GM21529 (cell line): ENCODE measurements around the gene LTBP3.

Source experiments
- ATAC-seq: cut with Tn5 transposase; IDR thresholded peaks from one replicate; pipeline ENCODE4 v1.9.1; 2021; ENCODE audit not compliant: unreplicated experiment

LTBP3 gene

GRCh38 chr11:65498727-65498976, 59.5 kb downstream of the LTBP3 start:
- ATAC-seq, result no peak

GRCh38 chr11:65498042-65498726, 60.0 kb downstream of the LTBP3 start:
- no peak for ATAC-seq

- peak; percentile 55 for ATAC-seq
Measured at GRCh38 chr11:65497141-65498041, 60.8 kb downstream of the LTBP3 start.

GRCh38 chr11:65496304-65497140, 61.6 kb downstream of the LTBP3 start:
- no peak for ATAC-seq

- ATAC-seq, result no peak
Measured at GRCh38 chr11:65493367-65494176, 64.6 kb downstream of the LTBP3 start.

- ATAC-seq, result peak; percentile 25
Measured at GRCh38 chr11:65492637-65493366, 65.4 kb downstream of the LTBP3 start.

GRCh38 chr11:65492387-65492636, 65.8 kb downstream of the LTBP3 start:
- ATAC-seq, result no peak

- ATAC-seq, result no peak
Measured at GRCh38 chr11:65491614-65492386, 66.4 kb downstream of the LTBP3 start.

- no peak for ATAC-seq
Measured at GRCh38 chr11:65491163-65491465, 67.0 kb downstream of the LTBP3 start.

- no peak for ATAC-seq
Measured at GRCh38 chr11:65489706-65490320, 68.3 kb downstream of the LTBP3 start.

GRCh38 chr11:65489035-65489705, 69.0 kb downstream of the LTBP3 start:
- no peak for ATAC-seq
